ENCODE measurements around the gene SERGEF. TPM values are rescaled to one million over a fixed set of nuclear protein-coding genes. Genes with fewer than 3 reads are reported as not detected.

Gene SERGEF
- total RNA-seq, 1 donor from 2014 or later = 15.2 TPM

DNA sequence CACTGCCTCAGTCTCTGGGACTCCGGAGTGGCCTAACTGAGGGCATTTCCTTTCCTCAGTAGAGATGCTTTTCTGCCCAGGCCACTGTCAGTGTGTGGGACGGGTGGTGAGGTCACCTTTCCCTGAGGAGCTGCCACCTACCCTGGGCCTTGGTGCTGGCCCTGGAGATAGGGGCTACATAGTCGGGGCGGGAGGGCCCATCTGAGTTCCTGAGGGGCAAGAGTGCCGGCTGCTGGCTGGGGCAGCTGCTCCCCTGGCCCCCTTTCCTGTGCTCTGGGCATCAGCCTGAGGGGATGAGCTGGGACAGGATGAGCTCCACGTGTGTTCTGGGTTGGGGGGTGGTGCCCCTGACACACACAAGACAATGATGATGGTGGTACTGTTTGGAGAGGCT lies 272.9 kb downstream of the SERGEF start:
- DNase-seq (ENCODE audit: missing footprints) (peak; percentile 32), ATAC-seq (no peak)
- intact Hi-C loops (cut with DNase I) = loop anchor here (10.0 kb wide), 1 partner anchor 105 kb away; no protein-coding TSS in a partner anchor

DNA sequence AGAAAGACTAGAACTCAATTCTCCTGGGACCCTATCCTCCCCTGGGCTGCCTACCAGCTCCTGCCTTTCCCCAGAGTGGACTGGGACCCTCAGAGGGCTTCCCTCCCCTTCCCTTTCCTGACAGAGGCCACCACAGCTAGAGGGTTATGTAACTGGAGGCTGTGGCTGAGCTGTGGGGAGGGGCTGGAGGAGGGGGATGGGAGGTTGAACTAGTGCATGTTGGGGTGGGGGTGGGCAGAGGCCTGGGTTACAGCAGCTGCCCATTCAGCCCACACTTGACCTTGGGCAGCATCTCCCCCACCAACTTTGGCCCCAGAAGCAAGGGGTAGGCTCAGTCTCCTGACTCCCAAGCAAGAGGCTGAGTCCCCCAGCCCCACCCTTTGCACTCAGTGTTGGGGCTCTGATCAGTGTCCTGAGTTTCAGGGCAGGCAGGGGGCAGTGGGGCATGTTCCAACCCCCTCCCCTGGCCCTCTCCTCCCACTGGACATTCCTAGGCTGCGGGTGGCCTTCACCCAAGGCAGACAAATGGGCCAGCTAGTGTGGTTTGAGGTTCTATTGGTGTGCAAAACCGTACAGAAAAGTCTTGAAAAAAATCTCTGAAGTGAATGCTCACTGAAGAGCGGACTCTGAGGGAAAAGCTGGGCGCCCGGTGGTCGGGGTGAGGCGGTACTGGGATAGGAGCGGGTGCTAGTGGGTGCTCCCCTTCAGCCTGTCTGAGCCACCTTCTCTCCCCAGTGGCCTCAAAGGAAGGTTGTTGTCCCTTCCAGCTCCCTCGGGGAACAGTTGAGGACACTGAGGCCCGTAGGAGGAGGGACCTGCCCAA lies 274.5 kb downstream of the SERGEF start:
- ATAC-seq (no peak), DNase-seq (ENCODE audit: missing footprints) (peak; percentile 13)
- intact Hi-C loops (cut with DNase I) = loop anchor here (10.0 kb wide), 1 partner anchor 106 kb away; no protein-coding TSS in a partner anchor

Other genes with a start within 250 kb of the SERGEF start
- not detected for gene TPH1, start 33.2 kb upstream of the SERGEF start, total RNA-seq
- 7.9 TPM for gene SAAL1, start 93.0 kb upstream of the SERGEF start, total RNA-seq
- gene MRGPRX3, start 119.5 kb upstream of the SERGEF start, total RNA-seq = not detected
- gene MRGPRX4, start 159.8 kb upstream of the SERGEF start, total RNA-seq = not detected
- not detected for gene SAA4, start 223.8 kb upstream of the SERGEF start, total RNA-seq
- gene SAA2, start 235.6 kb upstream of the SERGEF start, total RNA-seq = 1.8 TPM

Measured in Right ventricle myocardium inferior (tissue), 1 donor.